Effector memory CD4-positive, alpha-beta T cell (primary cell): ENCODE measurements around the gene UBE2J2.

Experiments
- DNase-seq, 3 donors: peaks; one replicate each; pipeline ENCODE4 v3.0.0-alpha.2; 2020
- H3K27ac ChIP-seq: 2 replicates; pipeline ENCODE4 v1.7.0; 2013; ENCODE audit warnings: mild to moderate bottlenecking, low read length, moderate library complexity; ENCODE audit not compliant: insufficient read depth, poor library complexity, severe bottlenecking
- H3K27me3 ChIP-seq: replicated peaks from 2 replicates; pipeline ENCODE4 v1.7.0; 2013; ENCODE audit warnings: mild to moderate bottlenecking, low read length; ENCODE audit not compliant: insufficient read depth, control insufficient read depth, poor library complexity, severe bottlenecking
- H3K36me3 ChIP-seq: 2 replicates; pipeline ENCODE4 v1.7.0; 2013; ENCODE audit warnings: mild to moderate bottlenecking, low read length, moderate library complexity; ENCODE audit not compliant: control insufficient read depth, insufficient read depth
- H3K4me1 ChIP-seq: 2 replicates; pipeline ENCODE4 v1.7.0; 2013; ENCODE audit warnings: low read length, mild to moderate bottlenecking; ENCODE audit not compliant: control insufficient read depth, insufficient read depth, poor library complexity, severe bottlenecking
- H3K4me3 ChIP-seq: 2 replicates; pipeline ENCODE4 v1.7.0; 2013; ENCODE audit warnings: low read length, low read depth, mild to moderate bottlenecking; ENCODE audit not compliant: insufficient read depth, poor library complexity, severe bottlenecking
- H3K9me3 ChIP-seq: 2 replicates; pipeline ENCODE4 v1.7.0; 2013; ENCODE audit warnings: mild to moderate bottlenecking, low read length, moderate library complexity; ENCODE audit not compliant: control insufficient read depth

Gene UBE2J2

GRCh38 chr1:1232208-1232795 is 41.4 kb downstream of the UBE2J2 start, which contains the start of gene B3GALT6:
B3GALT6 (plus strand) TSS chr1:1232237; CDS start chr1:1232279, 42 bp downstream.
- Histone ChIP-seq H3K4me3 (peak within 1 kb of the TSS; percentile 95), H3K4me1 (peaks cover 30% of the 10 kb centered on the region), H3K27ac (peak within 1 kb of the TSS; percentile 94), H3K27me3 (no peaks in the 10 kb centered on the region), H3K36me3 (peaks cover 30% of the 10 kb centered on the region), H3K9me3 (no peaks in the 10 kb centered on the region)
- no peak for DNase-seq

- Histone ChIP-seq H3K36me3 (peaks cover 34% of the 10 kb centered on the region), H3K27me3 (no peaks in the 10 kb centered on the region), H3K9me3 (no peaks in the 10 kb centered on the region), H3K4me1 (peaks cover 30% of the 10 kb centered on the region), H3K27ac (peak within 1 kb of the TSS; percentile 94), H3K4me3 (peak within 1 kb of the TSS; percentile 95)
- peak; percentile 94 to 95 (median 95) for DNase-seq
Observed at GRCh38 chr1:1231400-1232207, 42.0 kb downstream of the UBE2J2 start, which contains the start of gene SDF4. SDF4 (minus strand) TSS chr1:1232001; CDS start chr1:1228772, 3,229 bp downstream.

- Histone ChIP-seq H3K36me3 (peaks cover 41% of the 10 kb centered on the region), H3K4me3 (peak overlapping the region; percentile 95), H3K27ac (peak overlapping the region; percentile 94), H3K4me1 (peaks cover 30% of the 10 kb centered on the region), H3K27me3 (no peaks in the 10 kb centered on the region), H3K9me3 (no peaks in the 10 kb centered on the region)
- no peak for DNase-seq
Observed at GRCh38 chr1:1230656-1231399, 42.8 kb downstream of the UBE2J2 start.

GRCh38 chr1:1229770-1230169 is 43.9 kb downstream of the UBE2J2 start:
- no peak overlapping the region for H3K4me3 ChIP-seq
- no peak for DNase-seq
- H3K36me3 ChIP-seq, result peaks cover 45% of the 10 kb centered on the region
- H3K4me1 ChIP-seq, result peaks cover 30% of the 10 kb centered on the region
- no peaks in the 10 kb centered on the region for H3K9me3 ChIP-seq
- H3K27me3 ChIP-seq, result no peaks in the 10 kb centered on the region
- H3K27ac ChIP-seq, result no peak overlapping the region

GRCh38 chr1:1228596-1229321 is 44.9 kb downstream of the UBE2J2 start:
- no peak for DNase-seq
- Histone ChIP-seq H3K4me1 (peaks cover 26% of the 10 kb centered on the region), H3K36me3 (peaks cover 48% of the 10 kb centered on the region), H3K27ac (no peak overlapping the region), H3K27me3 (no peaks in the 10 kb centered on the region), H3K4me3 (no peak overlapping the region), H3K9me3 (no peaks in the 10 kb centered on the region)

GRCh38 chr1:1228187-1228586 is 45.5 kb downstream of the UBE2J2 start:
- no peak for DNase-seq
- Histone ChIP-seq H3K27ac (no peak overlapping the region), H3K36me3 (peaks cover 50% of the 10 kb centered on the region), H3K4me3 (no peak overlapping the region), H3K9me3 (no peaks in the 10 kb centered on the region), H3K4me1 (peaks cover 22% of the 10 kb centered on the region), H3K27me3 (no peaks in the 10 kb centered on the region)

- Histone ChIP-seq H3K4me3 (no peak overlapping the region), H3K9me3 (no peaks in the 10 kb centered on the region), H3K36me3 (peaks cover 58% of the 10 kb centered on the region), H3K4me1 (peaks cover 17% of the 10 kb centered on the region), H3K27me3 (no peaks in the 10 kb centered on the region), H3K27ac (no peak overlapping the region)
- DNase-seq, result no peak
Observed at GRCh38 chr1:1227386-1227785, 46.3 kb downstream of the UBE2J2 start.

- Histone ChIP-seq H3K4me3 (no peak overlapping the region), H3K9me3 (no peaks in the 10 kb centered on the region), H3K4me1 (peaks cover 17% of the 10 kb centered on the region), H3K27ac (no peak overlapping the region), H3K27me3 (no peaks in the 10 kb centered on the region), H3K36me3 (peaks cover 64% of the 10 kb centered on the region)
- no peak for DNase-seq
Observed at GRCh38 chr1:1226566-1227362, 46.9 kb downstream of the UBE2J2 start.

GRCh38 chr1:1225913-1226312 is 47.7 kb downstream of the UBE2J2 start:
- no peaks in the 10 kb centered on the region for H3K27me3 ChIP-seq
- no peaks in the 10 kb centered on the region for H3K9me3 ChIP-seq
- H3K27ac ChIP-seq, result no peak overlapping the region
- peaks cover 17% of the 10 kb centered on the region for H3K4me1 ChIP-seq
- DNase-seq, result no peak
- peaks cover 72% of the 10 kb centered on the region for H3K36me3 ChIP-seq
- no peak overlapping the region for H3K4me3 ChIP-seq
